Small intestine (tissue), 7 donors: Measurements from ENCODE around the gene NAA40. TPM values are rescaled to one million over a fixed set of nuclear protein-coding genes. Genes with fewer than 3 reads are reported as not detected.
A peak's percentile ranks its signal among the peaks of the same experiment; 100 is the strongest.

Source experiments
- DNase-seq, 2 donors: peaks; one replicate each; pipeline versions ENCODE4 v3.0.0 to v3.0.0-alpha.2; 2013
- FAIRE-seq: peaks from 2 replicates; lab custom pipeline; 2012; peaks lifted over from hg19 to GRCh38; lab: Jason Lieb, UNC
- H3K27ac ChIP-seq, 3 donors: one replicate each; pipeline ENCODE4 v1.5.1; 2013; ENCODE audit warnings: low read length in 2 of 3, mild to moderate bottlenecking in 2 of 3, control low read depth in 1 of 3, inconsistent platforms in 1 of 3, low read depth in 1 of 3, moderate library complexity in 1 of 3
- H3K27me3 ChIP-seq, 3 donors: one replicate each; pipeline ENCODE4 v1.6.1; 2013; ENCODE audit warnings: low read length in 3 of 3, inconsistent platforms in 1 of 3; ENCODE audit not compliant: control insufficient read depth in 3 of 3, insufficient read depth in 3 of 3
- H3K36me3 ChIP-seq, 3 donors: one replicate each; pipeline ENCODE4 v1.6.1; 2013; ENCODE audit warnings: low read length in 3 of 3, inconsistent platforms in 1 of 3, low read depth in 1 of 3, mild to moderate bottlenecking in 1 of 3, moderate library complexity in 1 of 3; ENCODE audit not compliant: control insufficient read depth in 3 of 3, insufficient read depth in 2 of 3
- H3K4me1 ChIP-seq, 3 donors: one replicate each; pipeline ENCODE4 v1.6.1; 2013; ENCODE audit warnings: low read length in 2 of 3, inconsistent platforms in 1 of 3, low read depth in 1 of 3, mild to moderate bottlenecking in 1 of 3, moderate library complexity in 1 of 3; ENCODE audit not compliant: control insufficient read depth in 3 of 3, insufficient read depth in 2 of 3
- H3K4me3 ChIP-seq, 3 donors: one replicate each; pipeline ENCODE4 v1.5.1; 2013; ENCODE audit warnings: low read length in 3 of 3, control low read depth in 1 of 3, inconsistent platforms in 1 of 3, low read depth in 1 of 3, mild to moderate bottlenecking in 1 of 3, moderate library complexity in 1 of 3
- H3K9me3 ChIP-seq, 2 donors: one replicate each; pipeline ENCODE4 v1.6.1; 2013; ENCODE audit warnings: low read depth in 1 of 2, low read length in 1 of 2; ENCODE audit not compliant: control insufficient read depth in 2 of 2, insufficient read depth in 1 of 2
- WGBS, 3 donors: extraction: QIAGEN DNeasy Blood & Tissue Kit; methylation state at CpG; one replicate each; pipeline ENCODE4 v1.1.7; 2013; 5-methylcytosine and 5-hydroxymethylcytosine counted together
- polyA plus RNA-seq, 4 donors: library from polyadenylated mRNA; stranded (reverse) in 3 of 4; unstranded in 1 of 4; fragments of 200-250 nt in 3 of 4; fragments of 120-200 nt in 1 of 4; gene quantifications; one replicate each; pipeline versions ENCODE4 v1.2.1 to v1.2.3, GENCODE V29; 2013
- donor health status: healthy with polysubstance abuse.
- donor health status: control.
- donor health status: control.
- donor health status: Bipolar disorder and iron deficiency.
- donor health status: healthy.

Gene NAA40
- polyA plus RNA-seq, 4 donors = 13.1 to 36.2 (median 18.3) TPM

DNA sequence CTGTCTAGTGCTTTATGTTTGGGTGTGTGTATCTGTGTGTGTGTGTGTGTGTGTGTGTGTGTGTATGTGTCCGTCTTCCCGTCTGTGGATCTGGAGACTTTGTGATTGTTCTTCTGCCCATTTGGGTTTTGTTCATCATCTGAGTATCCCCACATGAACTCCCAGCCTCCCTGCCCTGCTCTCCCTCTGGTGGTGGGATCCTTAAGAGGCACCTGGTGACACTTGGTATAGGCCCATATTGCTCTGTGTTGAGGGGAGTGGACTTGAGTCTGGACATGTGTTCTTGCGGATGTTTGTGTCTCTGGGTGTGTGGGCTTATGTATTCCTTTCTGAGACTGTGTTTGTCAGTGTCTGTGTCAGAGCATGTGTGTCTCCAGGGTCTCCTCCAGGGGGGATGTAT lies 37.1 kb upstream of the NAA40 start:
- Histone ChIP-seq H3K9me3 (no peaks in the 10 kb centered on the region), H3K36me3 (peaks cover 50 to 99% (median 71%) of the 10 kb centered on the region in 3 donors), H3K27ac (no peak overlapping the region), H3K4me1 (peaks cover 0 to 4% (median 0%) of the 10 kb centered on the region in 3 donors), H3K4me3 (no peak overlapping the region), H3K27me3 (no peaks in the 10 kb centered on the region)
- 76% methylated on average over 3 of the region's 3 CpGs for WGBS, 3 donors
- DNase-seq = no peak
- no peak for FAIRE-seq

DNA sequence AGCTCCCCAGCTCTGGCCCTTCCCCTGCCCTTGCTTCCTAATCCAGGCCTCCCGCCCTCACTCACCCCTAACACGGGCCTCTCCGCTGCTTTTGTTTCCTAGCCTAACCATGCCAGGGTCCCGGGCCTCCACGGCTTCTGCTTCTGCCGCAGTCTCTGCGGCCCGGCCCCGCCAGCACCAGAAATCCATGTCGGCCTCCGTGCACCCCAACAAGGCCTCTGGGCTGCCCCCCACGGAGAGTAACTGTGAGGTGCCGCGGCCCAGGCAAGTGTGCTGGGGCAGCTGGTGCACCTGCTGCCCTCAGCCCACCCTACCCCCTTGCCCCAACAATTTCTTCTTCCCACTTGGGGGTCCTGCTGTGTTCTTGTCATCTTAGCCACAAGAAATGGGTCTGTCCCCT lies 34.9 kb upstream of the NAA40 start:
- WGBS, 3 donors = 95 to 96% (median 96%) methylated on average over 14 of the region's 14 CpGs
- no peak for FAIRE-seq
- H3K36me3 ChIP-seq = peaks cover 36 to 99% (median 67%) of the 10 kb centered on the region in 3 donors

DNA sequence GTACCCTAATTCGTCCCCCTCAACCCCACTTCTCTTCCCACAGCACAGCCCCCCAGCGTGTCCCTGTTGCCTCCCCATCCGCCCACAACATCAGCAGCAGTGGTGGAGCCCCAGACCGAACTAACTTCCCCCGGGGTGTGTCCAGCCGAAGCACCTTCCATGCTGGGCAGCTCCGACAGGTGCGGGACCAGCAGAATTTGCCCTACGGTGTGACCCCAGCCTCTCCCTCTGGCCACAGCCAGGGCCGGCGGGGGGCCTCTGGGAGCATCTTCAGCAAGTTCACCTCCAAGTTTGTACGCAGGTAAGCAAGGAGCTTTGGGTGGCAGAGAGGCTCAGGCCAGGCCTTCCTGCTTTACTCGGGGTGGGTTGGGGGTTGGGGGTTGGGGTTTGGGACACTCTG lies 34.1 kb upstream of the NAA40 start:
- H3K4me1 ChIP-seq = peaks cover 0 to 4% (median 0%) of the 10 kb centered on the region in 3 donors
- DNase-seq (no peak), FAIRE-seq (no peak)
- WGBS, 3 donors = 90 to 93% (median 92%) methylated on average over 13 of the region's 13 CpGs
- no peaks in the 10 kb centered on the region for H3K9me3 ChIP-seq
- H3K27ac ChIP-seq = no peak overlapping the region
- H3K4me3 ChIP-seq = no peak overlapping the region
- H3K36me3 ChIP-seq = peaks cover 39 to 99% (median 60%) of the 10 kb centered on the region in 3 donors
- H3K27me3 ChIP-seq = no peaks in the 10 kb centered on the region

More for the DNA sequence above, 34.9 kb upstream of the NAA40 start:
- H3K4me1 ChIP-seq = peaks cover 0 to 4% (median 0%) of the 10 kb centered on the region in 3 donors
- no peaks in the 10 kb centered on the region for H3K9me3 ChIP-seq
- no peak overlapping the region for H3K27ac ChIP-seq
- no peak for DNase-seq
- H3K4me3 ChIP-seq = no peak overlapping the region
- no peaks in the 10 kb centered on the region for H3K27me3 ChIP-seq

DNA sequence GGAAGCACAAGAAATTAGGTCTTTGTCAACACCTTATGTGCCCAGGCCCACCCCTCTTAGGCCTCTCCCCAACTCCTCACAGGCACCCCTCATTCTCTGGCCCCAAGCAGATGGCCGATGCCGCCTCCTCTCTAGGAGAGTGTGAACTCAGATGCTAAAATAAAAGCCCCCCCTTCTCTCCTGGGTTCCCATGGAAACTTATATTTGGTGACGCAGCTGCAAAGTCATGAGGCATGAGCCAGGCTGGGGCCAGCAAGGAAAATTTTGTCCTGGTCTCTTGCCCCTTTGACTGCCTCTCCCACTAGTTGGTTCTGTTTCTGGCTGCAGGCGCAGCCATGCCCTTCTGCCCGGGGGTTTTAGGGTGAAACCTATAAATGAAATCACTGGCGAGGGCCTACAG lies 33.6 kb upstream of the NAA40 start:
- peaks cover 36 to 99% (median 58%) of the 10 kb centered on the region in 3 donors for H3K36me3 ChIP-seq
- FAIRE-seq = no peak

DNA sequence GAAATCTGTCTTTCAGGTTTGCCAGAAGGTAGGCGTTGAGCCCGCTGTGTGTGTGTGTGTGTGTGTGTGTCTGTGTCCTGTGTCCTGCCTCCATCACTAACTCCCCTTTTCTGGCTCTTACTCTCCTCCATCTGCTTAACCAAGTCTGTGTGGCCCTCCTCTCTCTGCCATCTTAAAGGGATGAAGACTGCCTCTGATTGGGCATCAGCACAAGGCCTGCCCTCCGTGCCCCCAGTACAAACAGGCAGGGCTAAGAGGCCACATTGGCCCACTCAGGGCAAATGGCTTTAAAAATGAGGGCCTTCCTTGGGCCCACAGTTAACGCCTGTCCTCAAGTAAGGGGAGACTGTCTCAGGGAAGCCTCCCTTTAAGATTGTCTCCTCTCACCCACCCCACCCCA lies 32.7 kb upstream of the NAA40 start:
- H3K9me3 ChIP-seq = no peaks in the 10 kb centered on the region
- H3K4me1 ChIP-seq = peaks cover 0 to 4% (median 0%) of the 10 kb centered on the region in 3 donors
- WGBS, 3 donors = 91 to 97% (median 92%) methylated on average over 4 of the region's 4 CpGs
- no peak overlapping the region for H3K27ac ChIP-seq
- FAIRE-seq (no peak), DNase-seq (no peak)
- no peaks in the 10 kb centered on the region for H3K27me3 ChIP-seq
- no peak overlapping the region for H3K4me3 ChIP-seq
- peaks cover 27 to 99% (median 52%) of the 10 kb centered on the region in 3 donors for H3K36me3 ChIP-seq

More for the DNA sequence above, 33.6 kb upstream of the NAA40 start:
- Histone ChIP-seq H3K4me3 (no peak overlapping the region), H3K4me1 (peaks cover 0 to 4% (median 0%) of the 10 kb centered on the region in 3 donors), H3K27me3 (no peaks in the 10 kb centered on the region), H3K27ac (no peak overlapping the region), H3K9me3 (no peaks in the 10 kb centered on the region)
- 78 to 81% (median 81%) methylated on average over 6 of the region's 6 CpGs for whole genome bisulfite sequencing, 3 donors
- DNase-seq = no peak

DNA sequence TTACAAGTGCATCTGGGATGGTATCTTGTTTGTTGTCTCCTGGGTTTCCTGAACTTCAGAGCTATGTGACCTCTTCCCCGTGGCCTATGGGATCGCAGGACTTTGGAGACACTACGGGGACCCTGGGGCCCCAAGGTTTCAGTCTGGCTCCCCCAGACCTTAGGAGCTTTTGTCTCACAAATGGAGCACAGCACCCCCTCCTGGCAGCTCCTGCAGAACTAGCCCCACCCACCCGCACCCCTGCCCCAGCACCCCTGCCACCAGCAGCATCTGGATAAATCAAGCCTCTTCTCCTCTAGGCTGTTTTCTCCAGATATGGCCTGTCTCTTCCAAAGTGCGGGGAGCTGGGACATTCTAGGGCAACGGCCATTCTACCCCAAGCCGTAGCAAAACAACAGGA lies 32.2 kb upstream of the NAA40 start:
- FAIRE-seq (no peak), DNase-seq (peak in 1 of 2 donors; percentile 50)
- Histone ChIP-seq H3K4me1 (peaks cover 0 to 4% (median 0%) of the 10 kb centered on the region in 3 donors), H3K36me3 (peaks cover 28 to 100% (median 50%) of the 10 kb centered on the region in 3 donors), H3K27me3 (no peaks in the 10 kb centered on the region), H3K27ac (no peak overlapping the region), H3K4me3 (no peak overlapping the region), H3K9me3 (no peaks in the 10 kb centered on the region)
- WGBS, 3 donors = 80 to 83% (median 83%) methylated on average over 7 of the region's 7 CpGs

DNA sequence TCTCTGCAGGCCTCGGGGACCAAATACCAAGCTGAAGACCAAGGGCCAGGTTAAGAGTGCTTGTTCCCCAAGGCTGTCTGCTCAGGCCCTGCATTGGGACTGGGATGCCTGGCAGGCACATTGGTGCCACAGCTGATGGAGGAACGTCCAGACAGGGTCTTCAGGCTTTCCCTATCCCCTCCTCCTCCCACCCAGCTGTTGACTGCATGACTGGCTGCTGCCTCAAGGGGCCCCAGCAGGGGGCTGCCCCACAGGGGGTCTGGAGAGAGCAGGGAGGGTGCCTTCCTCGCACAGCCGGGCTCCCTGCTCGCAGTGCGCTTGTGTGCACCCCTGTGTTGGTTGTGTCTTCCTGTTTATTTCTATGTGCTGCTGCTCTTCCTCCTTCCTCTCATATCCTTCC lies 31.7 kb upstream of the NAA40 start:
- DNase-seq = no peak
- Histone ChIP-seq H3K9me3 (no peaks in the 10 kb centered on the region), H3K36me3 (peaks cover 27 to 96% (median 49%) of the 10 kb centered on the region in 3 donors), H3K27me3 (no peaks in the 10 kb centered on the region), H3K4me3 (no peak overlapping the region), H3K27ac (no peak overlapping the region), H3K4me1 (peaks cover 0 to 4% (median 0%) of the 10 kb centered on the region in 3 donors)
- no peak for FAIRE-seq
- WGBS, 3 donors = 73 to 80% (median 78%) methylated on average over 6 of the region's 6 CpGs

DNA sequence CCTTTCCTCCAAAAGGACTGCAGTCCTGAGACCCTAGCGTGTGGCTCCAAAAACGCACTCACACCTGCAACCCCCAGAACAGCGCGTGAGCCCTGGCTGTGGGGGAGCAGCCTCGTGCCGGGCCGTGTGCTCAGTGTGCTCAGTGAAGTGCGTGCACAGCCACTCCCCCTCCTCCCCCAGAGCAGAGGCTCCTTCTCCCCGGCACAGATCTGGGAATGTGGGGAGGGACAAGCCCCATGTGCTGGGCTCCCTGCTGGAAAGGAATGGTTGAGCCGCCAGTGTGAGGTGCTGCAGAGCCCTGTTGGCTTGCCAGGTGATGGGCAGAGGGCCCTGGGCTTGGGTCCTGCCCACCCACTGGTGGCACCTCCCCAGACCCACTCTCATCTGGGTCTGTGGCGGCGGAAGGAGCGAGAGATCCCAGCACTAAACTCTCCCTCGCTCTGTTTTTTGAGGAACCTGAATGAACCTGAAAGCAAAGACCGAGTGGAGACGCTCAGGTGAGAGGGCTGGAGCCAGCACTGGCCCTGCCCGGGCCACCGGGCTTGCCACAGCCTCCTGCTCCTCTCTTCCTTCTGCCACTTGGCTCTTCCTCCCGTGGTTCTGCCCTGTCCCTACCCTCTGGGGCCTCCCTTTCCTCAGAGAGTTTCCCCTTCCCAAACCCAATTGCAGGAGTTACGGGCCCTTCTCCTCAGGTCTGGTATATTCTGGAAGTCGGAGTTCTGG lies 30.8 kb upstream of the NAA40 start:
- H3K4me1 ChIP-seq = peaks cover 0 to 4% (median 0%) of the 10 kb centered on the region in 3 donors
- WGBS, 3 donors = 89 to 92% (median 91%) methylated on average over 21 of the region's 21 CpGs
- FAIRE-seq (no peak), DNase-seq (no peak)
- H3K36me3 ChIP-seq = peaks cover 21 to 96% (median 45%) of the 10 kb centered on the region in 3 donors
- H3K27ac ChIP-seq = no peak overlapping the region
- no peaks in the 10 kb centered on the region for H3K27me3 ChIP-seq
- no peaks in the 10 kb centered on the region for H3K9me3 ChIP-seq
- H3K4me3 ChIP-seq = no peak overlapping the region
